ENCODE measurements around the gene SNX27. TPM values are rescaled to one million over a fixed set of nuclear protein-coding genes. Genes with fewer than 3 reads are reported as not detected.

Gene SNX27
- total and polyA plus RNA-seq, 10 of the 15 experiments (the other 5 are each of a cell fraction or from before 2014, with no cell fraction given): 3.8 to 21.8 (median 12.5) TPM

GRCh38 chr1:151583796-151584195 lies 28.1 kb upstream of the SNX27 start:
- no peak overlapping the region for H3K4me2 ChIP-seq (ENCODE audit: control insufficient read depth, insufficient read depth)
- ChIA-PET SMC1A (ENCODE audit: uncharacterized antibody, unreplicated experiment) (interaction anchor here (1.1 kb wide), 1 partner anchor 14 kb away, joined by 3 read pairs; no protein-coding TSS in a partner anchor), RAD21 (ENCODE audit: unreplicated experiment) (no interaction called here), CTCF (interaction anchor here (1.4 kb wide), 1 partner anchor 10 kb away, joined by 5 read pairs; no protein-coding TSS in a partner anchor), POLR2A (no interaction called here)
- ATAC-seq: no peak
- no peak for TF ChIP-seq TCF7 (IDR thresholded peaks at IDR 0.05; ENCODE audit: borderline replicate concordance)
- FAIRE-seq: no peak
- intact Hi-C loops (cut with micrococcal nuclease; ENCODE audit: unreplicated experiment) (no loop called here), in situ Hi-C loops (cut with MboI) (no loop called here)
- H3K9me3 ChIP-seq (replicated peaks; ENCODE audit: control insufficient read depth, insufficient read depth, low read length): no peaks in the 10 kb centered on the region
- H3K9ac ChIP-seq (ENCODE audit: control insufficient read depth, insufficient read depth, low read length): no peak overlapping the region
- 13% methylated on average over 2 of the region's 2 CpGs for WGBS (ENCODE audit: insufficient coverage, insufficient replicate concordance, low lambda C conversion rate, missing lambda C conversion rate)
- no peak overlapping the region for H2AFZ ChIP-seq (ENCODE audit: control insufficient read depth, low read depth, low read length)
- H4K20me1 ChIP-seq (ENCODE audit: control insufficient read depth, insufficient read depth): no peaks in the 10 kb centered on the region
- H3K79me2 ChIP-seq (ENCODE audit: control insufficient read depth, insufficient read depth, low read length): no peaks in the 10 kb centered on the region
- no TSS peak for BruUV-seq (replicated peaks)
- H3K36me3 ChIP-seq (ENCODE audit: control insufficient read depth in 2 of 2, insufficient read depth in 2 of 2, low read length in 1 of 2): no peaks in the 10 kb centered on the region
- no peaks in the 10 kb centered on the region for H3K4me1 ChIP-seq (ENCODE audit: control insufficient read depth, insufficient read depth, low read length)
- no peaks in the 10 kb centered on the region; a peak in 1 of 4 replicates for H3K27me3 ChIP-seq (replicated peaks in 1 of 2; ENCODE audit: control insufficient read depth in 2 of 2, insufficient read depth in 2 of 2, low read length in 1 of 2)
- H3K4me3 ChIP-seq: no peak overlapping the region
- DNase-seq (ENCODE audit: low read depth, low spot score): no peak
- no peak overlapping the region for H3K27ac ChIP-seq (ENCODE audit: control insufficient read depth, insufficient read depth)

DNA sequence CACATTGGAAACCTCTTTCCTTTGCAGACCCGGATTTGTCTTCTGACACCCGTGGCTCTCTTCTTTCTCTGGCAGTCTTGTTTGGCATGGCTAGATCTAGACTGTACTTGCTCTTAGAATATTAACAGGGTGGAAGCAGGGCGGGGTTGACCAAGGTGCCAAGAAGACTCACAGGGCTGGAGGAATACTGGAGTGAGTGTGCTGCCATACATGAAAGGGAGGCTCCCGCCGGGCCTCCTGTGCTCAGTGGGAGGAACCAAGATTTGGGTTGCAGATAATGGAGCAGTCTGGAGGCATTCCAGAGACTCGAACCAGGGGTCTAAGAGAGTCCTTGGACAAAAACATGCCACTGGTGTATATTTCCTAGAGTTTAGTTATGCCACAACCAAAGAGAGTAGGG lies 27.6 kb upstream of the SNX27 start:
- POLR2A ChIA-PET: no interaction called here
- no peak overlapping the region for H2AFZ ChIP-seq (ENCODE audit: control insufficient read depth, low read depth, low read length)
- SMC1A ChIA-PET (ENCODE audit: uncharacterized antibody, unreplicated experiment): interaction anchor here (1.1 kb wide), 1 partner anchor 13 kb away, joined by 3 read pairs; no protein-coding TSS in a partner anchor
- no peak for FAIRE-seq
- CTCF ChIA-PET: interaction anchor here (1.4 kb wide), 1 partner anchor 10 kb away, joined by 5 read pairs; no protein-coding TSS in a partner anchor
- no peak overlapping the region for H3K27ac ChIP-seq (ENCODE audit: control insufficient read depth, insufficient read depth)
- H3K36me3 ChIP-seq (ENCODE audit: control insufficient read depth in 2 of 2, insufficient read depth in 2 of 2, low read length in 1 of 2): no peaks in the 10 kb centered on the region
- WGBS (ENCODE audit: insufficient coverage, insufficient replicate concordance, low lambda C conversion rate, missing lambda C conversion rate): 51% methylated on average over 6 of the region's 6 CpGs
- intact Hi-C loops (cut with micrococcal nuclease; ENCODE audit: unreplicated experiment): no loop called here
- H3K27me3 ChIP-seq (replicated peaks in 1 of 2; ENCODE audit: control insufficient read depth in 2 of 2, insufficient read depth in 2 of 2, low read length in 1 of 2): no peaks in the 10 kb centered on the region; a peak in 1 of 4 replicates
- DNase-seq (ENCODE audit: low read depth, low spot score): no peak
- in situ Hi-C loops (cut with MboI): no loop called here
- H3K9ac ChIP-seq (ENCODE audit: control insufficient read depth, insufficient read depth, low read length): no peak overlapping the region
- H4K20me1 ChIP-seq (ENCODE audit: control insufficient read depth, insufficient read depth): no peaks in the 10 kb centered on the region
- RAD21 ChIA-PET (ENCODE audit: unreplicated experiment): no interaction called here
- H3K4me2 ChIP-seq (ENCODE audit: control insufficient read depth, insufficient read depth): no peak overlapping the region
- no peaks in the 10 kb centered on the region for H3K79me2 ChIP-seq (ENCODE audit: control insufficient read depth, insufficient read depth, low read length)
- H3K9me3 ChIP-seq (replicated peaks; ENCODE audit: control insufficient read depth, insufficient read depth, low read length): no peaks in the 10 kb centered on the region
- no peak for ATAC-seq
- no TSS peak for BruUV-seq (replicated peaks)
- H3K4me3 ChIP-seq: no peak overlapping the region
- no peaks in the 10 kb centered on the region for H3K4me1 ChIP-seq (ENCODE audit: control insufficient read depth, insufficient read depth, low read length)
- TF ChIP-seq DPF2 (IDR thresholded peaks at IDR 0.05) (no peak), PKNOX1 (IDR thresholded peaks at IDR 0.05) (no peak), ATF2 (IDR thresholded peaks at IDR 0.05; ENCODE audit: low read length) (no peak), BACH1 (IDR thresholded peaks at IDR 0.05; ENCODE audit: borderline replicate concordance) (no peak), SPI1 (IDR thresholded peaks at IDR 0.05; ENCODE audit: borderline replicate concordance, insufficient read depth, low read depth, low read length) (no peak), ZNF24 (IDR thresholded peaks at IDR 0.05) (no peak), TAF1 (IDR thresholded peaks at IDR 0.05; ENCODE audit: borderline replicate concordance, low read depth, low read length) (no peak)
- TF ChIP-seq, protein P1, sequence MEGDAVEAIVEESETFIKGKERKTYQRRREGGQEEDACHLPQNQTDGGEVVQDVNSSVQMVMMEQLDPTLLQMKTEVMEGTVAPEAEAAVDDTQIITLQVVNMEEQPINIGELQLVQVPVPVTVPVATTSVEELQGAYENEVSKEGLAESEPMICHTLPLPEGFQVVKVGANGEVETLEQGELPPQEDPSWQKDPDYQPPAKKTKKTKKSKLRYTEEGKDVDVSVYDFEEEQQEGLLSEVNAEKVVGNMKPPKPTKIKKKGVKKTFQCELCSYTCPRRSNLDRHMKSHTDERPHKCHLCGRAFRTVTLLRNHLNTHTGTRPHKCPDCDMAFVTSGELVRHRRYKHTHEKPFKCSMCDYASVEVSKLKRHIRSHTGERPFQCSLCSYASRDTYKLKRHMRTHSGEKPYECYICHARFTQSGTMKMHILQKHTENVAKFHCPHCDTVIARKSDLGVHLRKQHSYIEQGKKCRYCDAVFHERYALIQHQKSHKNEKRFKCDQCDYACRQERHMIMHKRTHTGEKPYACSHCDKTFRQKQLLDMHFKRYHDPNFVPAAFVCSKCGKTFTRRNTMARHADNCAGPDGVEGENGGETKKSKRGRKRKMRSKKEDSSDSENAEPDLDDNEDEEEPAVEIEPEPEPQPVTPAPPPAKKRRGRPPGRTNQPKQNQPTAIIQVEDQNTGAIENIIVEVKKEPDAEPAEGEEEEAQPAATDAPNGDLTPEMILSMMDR (IDR thresholded peaks at IDR 0.05 in 2 of 3, conservative IDR thresholded peaks at IDR 0.05 in 1 of 3; ENCODE audit: control insufficient read depth in 2 of 3, extremely low read depth in 1 of 3, insufficient read depth in 1 of 3, low read depth in 3 of 3, low read length in 3 of 3): no peak
